Activated CD4-positive, alpha-beta T cell treated with anti-CD3 and anti-CD28 coated beads, Interleukin-2, amount 10 ng/mL, durations not matched to agents 24 days and 14 days (primary cell): ENCODE measurements around the gene CYFIP2. TPM values are rescaled to one million over a fixed set of nuclear protein-coding genes. Genes with fewer than 3 reads are reported as not detected.
"Not testable (repeated sequence)": the region's sequence is repeated elsewhere in the genome, so short reads cannot be mapped to it uniquely, and the experiment has no call there.

ENCODE experiments used
- DNase-seq: peaks from one replicate; pipeline ENCODE4 v3.0.0; 2022
- H3K27ac Mint-ChIP-seq: one replicate; pipeline ENCODE4 v1.8.0; 2022; ENCODE audit warnings: mild to moderate bottlenecking, mixed read lengths
- H3K27me3 Mint-ChIP-seq: one replicate; pipeline ENCODE4 v1.8.0; 2022; ENCODE audit warnings: mixed read lengths
- H3K36me3 Mint-ChIP-seq: one replicate; pipeline ENCODE4 v1.8.0; 2022; ENCODE audit warnings: low read depth, mild to moderate bottlenecking, mixed read lengths
- H3K4me1 Mint-ChIP-seq: one replicate; pipeline ENCODE4 v1.8.0; 2021; ENCODE audit warnings: mixed read lengths
- H3K4me3 Mint-ChIP-seq: one replicate; pipeline ENCODE4 v1.8.0; 2022; ENCODE audit warnings: mild to moderate bottlenecking, moderate library complexity, mixed read lengths
- H3K9me3 Mint-ChIP-seq: one replicate; pipeline ENCODE4 v1.8.0; 2021; ENCODE audit warnings: mixed read lengths
- intact Hi-C: fragments of 100-400 bp; cut with micrococcal nuclease; formaldehyde crosslinking; loops from one replicate; pipeline ENCODE4 v1.15.1; 2023
- total RNA-seq: library from RNA; stranded (reverse); gene quantifications from 2 replicates; pipeline ENCODE4 v1.2.3, GENCODE V29; 2022

The CYFIP2 gene
- total RNA-seq, 1 donor from 2014 or later: 193 TPM

DNA sequence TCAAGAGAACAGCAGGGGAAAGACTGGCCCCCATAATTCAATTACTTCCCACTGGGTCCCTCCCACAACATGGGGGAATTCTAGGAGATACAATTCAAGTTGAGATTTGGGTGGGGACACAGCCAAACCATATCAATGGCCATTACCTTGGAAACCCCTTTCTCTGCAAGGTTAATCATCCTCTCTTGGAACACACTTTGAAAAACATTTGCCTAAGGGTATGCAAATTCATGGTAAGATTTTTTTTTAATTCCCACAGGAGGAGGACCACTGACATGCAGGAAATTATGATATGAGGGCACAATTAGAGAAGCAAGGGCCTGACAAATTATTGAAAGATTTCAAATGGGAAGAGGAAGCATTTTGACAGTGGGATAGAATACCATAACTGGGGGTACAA lies 132.4 kb downstream of the CYFIP2 start:
- Mint-ChIP-seq H3K36me3 (peaks cover 14% of the 10 kb centered on the region), H3K9me3 (peaks cover 12% of the 10 kb centered on the region), H3K27ac (no peak overlapping the region), H3K27me3 (no peaks in the 10 kb centered on the region), H3K4me1 (peaks cover 9% of the 10 kb centered on the region), H3K4me3 (no peak overlapping the region)
- intact Hi-C loops: no loop called here
- DNase-seq: no peak

DNA sequence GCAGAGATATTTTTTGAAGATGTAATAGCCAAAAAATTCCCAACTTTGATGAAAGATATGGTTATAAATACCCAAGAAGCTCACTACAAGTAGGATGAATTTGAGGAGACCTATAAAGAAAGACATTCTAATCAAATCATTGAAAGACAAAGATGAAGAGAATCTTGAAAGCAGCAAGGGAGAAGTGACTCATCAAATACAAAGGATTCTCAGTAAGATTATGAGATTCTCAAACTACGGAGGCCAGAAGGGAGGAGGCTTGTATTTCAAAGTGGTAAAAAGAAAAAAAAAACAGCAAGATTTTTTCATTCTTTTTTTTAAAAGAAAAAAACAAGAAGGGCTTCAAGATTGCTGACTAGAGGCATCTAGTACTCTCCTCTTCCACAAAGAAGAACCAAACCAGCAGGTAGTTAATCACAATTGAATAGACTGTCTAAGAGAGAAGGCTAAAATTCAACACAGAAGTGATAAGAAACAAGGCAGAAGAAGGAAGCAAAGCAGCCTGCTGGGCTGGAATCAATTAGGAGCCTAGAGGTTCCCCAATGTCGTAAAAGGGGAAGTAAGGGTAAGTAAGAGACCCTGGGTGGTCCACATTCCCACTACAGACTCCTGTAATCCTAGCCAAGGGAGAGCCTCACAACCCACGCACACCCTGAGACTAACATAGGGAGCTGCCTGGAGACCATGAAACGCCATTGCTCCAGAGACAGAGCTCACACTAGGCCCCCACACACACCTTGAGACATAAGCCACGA lies 135.0 kb downstream of the CYFIP2 start:
- peak overlapping the region; percentile 60 for H3K27ac Mint-ChIP-seq
- intact Hi-C loops: no loop called here
- peaks cover 28% of the 10 kb centered on the region for H3K9me3 Mint-ChIP-seq

GRCh38 chr5:157415838-157416237 lies 149.9 kb downstream of the CYFIP2 start:
- no peak for DNase-seq
- peaks cover 3% of the 10 kb centered on the region for H3K36me3 Mint-ChIP-seq
- intact Hi-C loops: no loop called here

More for the DNA sequence above, 135.0 kb downstream of the CYFIP2 start:
- H3K4me1 Mint-ChIP-seq: peaks cover 9% of the 10 kb centered on the region
- no peak for DNase-seq
- H3K36me3 Mint-ChIP-seq: peaks cover 3% of the 10 kb centered on the region
- H3K27me3 Mint-ChIP-seq: peaks cover 5% of the 10 kb centered on the region
- H3K4me3 Mint-ChIP-seq: no peak overlapping the region

GRCh38 chr5:157419521-157419920 lies 153.6 kb downstream of the CYFIP2 start:
- H3K9me3 Mint-ChIP-seq: peaks cover 11% of the 10 kb centered on the region
- H3K27ac Mint-ChIP-seq, H3K4me1 Mint-ChIP-seq, H3K36me3 Mint-ChIP-seq, H3K4me3 Mint-ChIP-seq, DNase-seq, intact Hi-C loops: not testable (repeated sequence)
- peaks cover 17% of the 10 kb centered on the region for H3K27me3 Mint-ChIP-seq

More at GRCh38 chr5:157415838-157416237, 149.9 kb downstream of the CYFIP2 start:
- Mint-ChIP-seq H3K27ac (no peak overlapping the region), H3K4me1 (no peaks in the 10 kb centered on the region), H3K9me3 (peaks cover 8% of the 10 kb centered on the region), H3K4me3 (no peak overlapping the region), H3K27me3 (peaks cover 40% of the 10 kb centered on the region)

DNA sequence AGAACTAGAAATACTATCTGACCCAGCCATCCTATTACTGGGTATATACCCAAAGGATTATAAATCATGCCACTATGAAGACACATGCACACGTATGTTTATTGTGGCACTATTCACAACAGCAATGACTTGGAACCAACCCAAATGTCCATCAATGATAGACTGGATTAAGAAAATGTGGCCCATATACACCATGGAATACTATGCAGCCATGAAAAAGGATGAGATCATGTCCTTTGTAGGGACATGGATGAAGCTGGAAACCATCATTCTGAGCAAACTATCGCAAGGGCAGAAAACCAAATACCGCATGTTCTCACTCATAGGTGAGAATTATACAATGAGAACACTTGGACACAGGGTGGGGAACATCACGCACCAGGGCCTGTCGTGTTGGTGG lies 164.0 kb downstream of the CYFIP2 start:
- H3K9me3 Mint-ChIP-seq, H3K36me3 Mint-ChIP-seq, H3K4me3 Mint-ChIP-seq, H3K27ac Mint-ChIP-seq: not testable (repeated sequence)
- H3K4me1 Mint-ChIP-seq: peaks cover 11% of the 10 kb centered on the region
- intact Hi-C loops: loop anchor here (2.0 kb wide), 1 partner anchor 289 kb away; no protein-coding TSS in a partner anchor
- peaks cover 35% of the 10 kb centered on the region for H3K27me3 Mint-ChIP-seq
- peak; percentile 27 for DNase-seq

DNA sequence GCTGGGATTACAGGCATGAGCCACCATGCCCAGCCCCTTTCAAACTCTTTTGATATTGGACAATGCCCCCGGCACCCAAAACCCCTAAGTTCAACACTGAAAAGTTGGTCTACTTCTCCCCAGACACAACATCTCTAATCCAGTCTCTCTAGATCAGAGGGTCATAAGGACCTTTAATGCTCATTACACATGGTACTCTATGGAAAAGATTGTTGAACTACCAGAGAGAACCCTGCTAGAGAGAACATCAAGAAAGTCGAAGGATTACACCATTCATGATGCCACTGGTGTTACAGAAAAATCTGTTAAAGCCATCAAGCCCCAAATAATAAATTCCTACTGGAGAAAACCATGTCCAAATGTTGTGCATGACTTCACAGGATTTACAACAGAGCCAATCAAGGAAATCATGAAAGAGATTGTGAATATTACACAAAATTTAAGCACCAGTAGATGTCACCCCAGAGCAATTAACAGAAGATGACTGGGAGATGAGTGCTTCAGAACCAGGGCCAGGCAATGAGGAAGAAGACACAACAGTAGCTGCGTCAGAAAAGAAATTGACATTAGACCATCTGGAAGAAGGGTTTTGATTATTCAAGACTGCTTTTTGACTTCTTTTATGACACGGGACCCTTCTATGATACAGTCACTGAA lies 165.7 kb downstream of the CYFIP2 start:
- H3K36me3 Mint-ChIP-seq: no peaks in the 10 kb centered on the region
- peak; percentile 84 for DNase-seq
- H3K27ac Mint-ChIP-seq: no peak overlapping the region

DNA sequence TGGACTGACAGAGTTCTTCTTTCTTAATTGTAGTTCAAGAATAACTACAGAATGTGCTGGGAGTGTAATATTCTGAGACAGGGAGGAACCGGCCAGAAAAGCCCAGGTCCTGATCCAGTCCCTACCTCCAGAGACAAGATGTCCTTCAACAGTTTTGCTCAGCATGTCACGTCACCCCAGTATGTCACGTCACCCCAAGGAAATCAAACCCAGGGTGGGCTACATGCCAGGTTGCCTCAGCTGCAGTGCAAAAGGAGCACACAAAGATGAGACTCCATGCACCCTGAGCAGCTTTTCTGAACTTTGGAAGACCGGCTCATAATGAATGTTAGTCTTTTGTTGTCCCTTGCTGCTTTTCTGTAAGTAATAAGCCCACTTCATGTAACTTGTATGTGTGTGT lies 168.2 kb downstream of the CYFIP2 start:
- Mint-ChIP-seq H3K4me1 (peaks cover 11% of the 10 kb centered on the region), H3K27me3 (peaks cover 12% of the 10 kb centered on the region), H3K27ac (no peak overlapping the region), H3K4me3 (no peak overlapping the region), H3K9me3 (peaks cover 8% of the 10 kb centered on the region), H3K36me3 (no peaks in the 10 kb centered on the region)
- DNase-seq: peak; percentile 52
- intact Hi-C loops: no loop called here

More for the DNA sequence above, 165.7 kb downstream of the CYFIP2 start:
- peaks cover 30% of the 10 kb centered on the region for H3K27me3 Mint-ChIP-seq
- peaks cover 8% of the 10 kb centered on the region for H3K9me3 Mint-ChIP-seq
- peaks cover 11% of the 10 kb centered on the region for H3K4me1 Mint-ChIP-seq
- no peak overlapping the region for H3K4me3 Mint-ChIP-seq
- intact Hi-C loops: loop anchor here (1.0 to 2.0 kb wide), 4 partner anchors 33 to 312 kb away; partner anchors contain the start of gene LSM11

GRCh38 chr5:157443041-157443549 lies 177.2 kb downstream of the CYFIP2 start:
- Mint-ChIP-seq H3K4me1 (no peaks in the 10 kb centered on the region), H3K27me3 (peaks cover 21% of the 10 kb centered on the region), H3K4me3 (no peak overlapping the region), H3K27ac (no peak overlapping the region), H3K36me3 (no peaks in the 10 kb centered on the region), H3K9me3 (no peaks in the 10 kb centered on the region)
- intact Hi-C loops: no loop called here
- DNase-seq: no peak

GRCh38 chr5:157444224-157444623 lies 178.3 kb downstream of the CYFIP2 start:
- Mint-ChIP-seq H3K27ac (no peak overlapping the region), H3K4me3 (no peak overlapping the region), H3K27me3 (peaks cover 18% of the 10 kb centered on the region), H3K9me3 (no peaks in the 10 kb centered on the region), H3K36me3 (no peaks in the 10 kb centered on the region), H3K4me1 (no peaks in the 10 kb centered on the region)
- intact Hi-C loops: no loop called here
- no peak for DNase-seq

Other genes with a start within 250 kb of the CYFIP2 start
- 1.6 and 2.2 TPM in 2 replicates for gene HAVCR1, start 207.0 kb upstream of the CYFIP2 start, total RNA-seq
- 70.0 and 73.1 TPM in 2 replicates for gene HAVCR2, start 157.1 kb upstream of the CYFIP2 start, total RNA-seq
- gene MED7, start 123.3 kb upstream of the CYFIP2 start, total RNA-seq: 13.2 and 14.6 TPM in 2 replicates
- gene GARIN3, start 99.9 kb upstream of the CYFIP2 start, total RNA-seq: 0.19 and 0.36 TPM in 2 replicates
- 230 and 237 TPM in 2 replicates for gene ITK, start 85.3 kb upstream of the CYFIP2 start, total RNA-seq
- 2.2 and 2.7 TPM in 2 replicates for gene NIPAL4, start 194.1 kb downstream of the CYFIP2 start, total RNA-seq